OCI-LY3 (cell line): ENCODE measurements around the gene RNF149.

Experiments used
- EZH2phosphoT487 ChIP-seq: fragments of 200-600 bp; shearing (Covaris generic); IDR thresholded peaks from 2 replicates; pipeline ENCODE4 v1.6.1; 2018; ENCODE audit warnings: antibody characterized with exemption, mixed run types, low read depth
- TF ChIP-seq, protein P1 (sequence below): fragments of 200-600, 300-600 bp; sonication (generic); IDR thresholded peaks from 2 replicates; pipeline ENCODE4 v1.5.1; 2014; ENCODE audit warnings: antibody characterized with exemption, low read length, low read depth

DNA sequence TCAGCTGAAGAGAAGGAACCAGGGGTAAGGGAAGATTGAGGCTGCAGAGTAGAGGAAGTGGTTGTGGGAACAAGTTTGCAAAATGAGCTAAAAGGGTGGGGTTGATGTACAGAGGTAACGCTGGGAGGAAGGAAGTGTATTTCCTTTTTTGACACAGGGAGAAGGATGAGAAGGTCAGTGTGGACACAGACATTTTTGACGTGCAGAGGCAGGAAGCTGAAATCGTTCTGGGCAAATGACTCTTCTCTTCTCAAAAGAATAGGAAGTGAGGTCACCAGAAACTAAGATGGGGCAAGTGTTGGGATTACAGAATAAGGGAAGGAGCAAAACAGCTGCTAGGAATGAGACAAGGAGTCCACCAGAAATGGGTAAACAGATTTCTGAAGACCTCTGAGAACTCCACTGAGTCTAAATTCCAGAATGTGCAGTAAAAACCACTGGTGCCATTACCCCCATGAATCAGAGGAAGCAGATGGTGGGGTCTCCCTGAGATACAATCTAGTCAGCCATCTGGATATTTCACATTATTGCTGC lies 20.0 kb upstream of the RNF149 start:
- TF ChIP-seq, protein P1, sequence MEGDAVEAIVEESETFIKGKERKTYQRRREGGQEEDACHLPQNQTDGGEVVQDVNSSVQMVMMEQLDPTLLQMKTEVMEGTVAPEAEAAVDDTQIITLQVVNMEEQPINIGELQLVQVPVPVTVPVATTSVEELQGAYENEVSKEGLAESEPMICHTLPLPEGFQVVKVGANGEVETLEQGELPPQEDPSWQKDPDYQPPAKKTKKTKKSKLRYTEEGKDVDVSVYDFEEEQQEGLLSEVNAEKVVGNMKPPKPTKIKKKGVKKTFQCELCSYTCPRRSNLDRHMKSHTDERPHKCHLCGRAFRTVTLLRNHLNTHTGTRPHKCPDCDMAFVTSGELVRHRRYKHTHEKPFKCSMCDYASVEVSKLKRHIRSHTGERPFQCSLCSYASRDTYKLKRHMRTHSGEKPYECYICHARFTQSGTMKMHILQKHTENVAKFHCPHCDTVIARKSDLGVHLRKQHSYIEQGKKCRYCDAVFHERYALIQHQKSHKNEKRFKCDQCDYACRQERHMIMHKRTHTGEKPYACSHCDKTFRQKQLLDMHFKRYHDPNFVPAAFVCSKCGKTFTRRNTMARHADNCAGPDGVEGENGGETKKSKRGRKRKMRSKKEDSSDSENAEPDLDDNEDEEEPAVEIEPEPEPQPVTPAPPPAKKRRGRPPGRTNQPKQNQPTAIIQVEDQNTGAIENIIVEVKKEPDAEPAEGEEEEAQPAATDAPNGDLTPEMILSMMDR = no peak
- no peak for TF ChIP-seq EZH2phosphoT487
